ENCODE measurements around the gene NLRC5.
"Not testable (repeated sequence)": the region's sequence is repeated elsewhere in the genome, so short reads cannot be mapped to it uniquely, and the experiment has no call there.

Gene NLRC5

GRCh38 chr16:56964243-56965148, 24.9 kb upstream of the NLRC5 start:
- no peak for DNase-seq

- no peak for DNase-seq
Observed at GRCh38 chr16:56965149-56966092, 23.9 kb upstream of the NLRC5 start.

- no peak for DNase-seq
Observed at GRCh38 chr16:56966093-56966475, 23.3 kb upstream of the NLRC5 start.

GRCh38 chr16:56967733-56968132, 21.6 kb upstream of the NLRC5 start:
- no peak for DNase-seq

GRCh38 chr16:56969769-56970168, 19.6 kb upstream of the NLRC5 start:
- DNase-seq, result no peak

GRCh38 chr16:56970934-56971767, 18.2 kb upstream of the NLRC5 start:
- no peak for DNase-seq

- DNase-seq, result no peak
Observed at GRCh38 chr16:56971768-56972043, 17.7 kb upstream of the NLRC5 start.

GRCh38 chr16:56972403-56973293, 16.7 kb upstream of the NLRC5 start:
- no peak for DNase-seq

GRCh38 chr16:56973294-56973689, 16.1 kb upstream of the NLRC5 start:
- no peak for DNase-seq

GRCh38 chr16:56973899-56974298, 15.5 kb upstream of the NLRC5 start:
- not testable (repeated sequence) for DNase-seq

- no peak for DNase-seq
Observed at GRCh38 chr16:56974549-56975300, 14.6 kb upstream of the NLRC5 start.

GRCh38 chr16:56975714-56976113, 13.6 kb upstream of the NLRC5 start:
- no peak for DNase-seq

- no peak for DNase-seq
Observed at GRCh38 chr16:56977216-56977615, 12.1 kb upstream of the NLRC5 start.

- no peak for DNase-seq
Observed at GRCh38 chr16:56977823-56978430, 11.4 kb upstream of the NLRC5 start.

- no peak for DNase-seq
Observed at GRCh38 chr16:56980201-56980535, 9.2 kb upstream of the NLRC5 start.

- DNase-seq, result no peak
Observed at GRCh38 chr16:56980792-56981724, 8.3 kb upstream of the NLRC5 start.

GRCh38 chr16:56981729-56982271, 7.6 kb upstream of the NLRC5 start:
- no peak for DNase-seq

- no peak for DNase-seq
Observed at GRCh38 chr16:56982695-56983094, 6.7 kb upstream of the NLRC5 start.

- DNase-seq, result no peak
Observed at GRCh38 chr16:56983211-56983751, 6.1 kb upstream of the NLRC5 start.
